H1 (cell line): ENCODE measurements around the gene WFIKKN1. TPM values are rescaled to one million over a fixed set of nuclear protein-coding genes. Genes with fewer than 3 reads are reported as not detected.

ENCODE experiments used
- CTCF ChIA-PET: fragments of 300-600 bp; sonication (Branson Sonifier 250); formaldehyde crosslinking; loops from one replicate; lab custom pipeline; 2021; ENCODE audit not compliant: partially characterized antibody; lab: Charles Lee
- POLR2A ChIA-PET: fragments of 300-600 bp; sonication (Branson Sonifier 250); formaldehyde crosslinking; loops from one replicate; lab custom pipeline; 2021; ENCODE audit warnings: inconsistent platforms; ENCODE audit not compliant: partially characterized antibody; lab: Charles Lee
- DNase-seq, 2 experiments: peaks; one replicate each; pipeline versions ENCODE4 v3.0.0 to v3.0.0-alpha.2; 2010 to 2022; ENCODE audit warnings: low spot score in 2 of 2, low read depth in 1 of 2, mixed read lengths in 1 of 2
- FAIRE-seq: peaks from 2 replicates; lab custom pipeline; 2011; peaks lifted over from hg19 to GRCh38; lab: Jason Lieb, UNC
- H2AFZ ChIP-seq: 2 replicates; pipeline ENCODE4 v1.8.1; 2012; ENCODE audit warnings: low read length, inconsistent platforms
- H2AK5ac ChIP-seq: 2 replicates; pipeline ENCODE4 v1.6.1; 2013; ENCODE audit warnings: low read depth, low read length
- H2BK120ac ChIP-seq: replicated peaks from 2 replicates; pipeline ENCODE3; 2013; ENCODE audit warnings: low read depth, low read length, inconsistent platforms
- H2BK12ac ChIP-seq: 2 replicates; pipeline ENCODE4 v1.6.1; 2013; ENCODE audit warnings: low read depth, low read length
- H2BK15ac ChIP-seq: 2 replicates; pipeline ENCODE4 v1.6.1; 2013; ENCODE audit warnings: low read length
- H2BK20ac ChIP-seq: 2 replicates; pipeline ENCODE4 v1.6.1; 2013; ENCODE audit warnings: low read length
- H2BK5ac ChIP-seq: 2 replicates; pipeline ENCODE4 v1.6.1; 2013; ENCODE audit warnings: low read depth, low read length
- H3K14ac ChIP-seq: 2 replicates; pipeline ENCODE4 v1.6.1; 2013; ENCODE audit warnings: inconsistent platforms; ENCODE audit not compliant: insufficient read length
- H3K18ac ChIP-seq: 2 replicates; pipeline ENCODE4 v1.6.1; 2013; ENCODE audit warnings: low read length; ENCODE audit errors: extremely low read depth
- H3K23ac ChIP-seq: 2 replicates; pipeline ENCODE4 v1.6.1; 2013; ENCODE audit warnings: inconsistent platforms; ENCODE audit not compliant: insufficient read length
- H3K23me2 ChIP-seq: 2 replicates; pipeline ENCODE4 v1.6.1; 2013; ENCODE audit warnings: low read depth, low read length
- H3K27ac ChIP-seq: 2 replicates; pipeline ENCODE4 v1.6.1; 2011; ENCODE audit warnings: low read depth, low read length, inconsistent platforms
- H3K27me3 ChIP-seq, 4 experiments: replicated peaks in 1 of 4; 1 replicate in 1 of 4; 2 replicates in 3 of 4; pipeline versions ENCODE4 v1.6.1 to v1.8.1; 2011 to 2013; ENCODE audit warnings: low read length in 3 of 4, mild to moderate bottlenecking in 3 of 4, inconsistent platforms in 2 of 4, mixed read lengths in 2 of 4, moderate library complexity in 1 of 4; ENCODE audit not compliant: control insufficient read depth in 3 of 4, insufficient read depth in 3 of 4; ENCODE audit errors: extremely low read depth in 1 of 4
- H3K36me3 ChIP-seq, 4 experiments: 2 replicates each; pipeline versions ENCODE4 v1.6.1 to v1.8.1; 2011 to 2013; ENCODE audit warnings: mild to moderate bottlenecking in 4 of 4, low read length in 3 of 4, moderate library complexity in 2 of 4, control low read depth in 1 of 4, inconsistent platforms in 1 of 4; ENCODE audit not compliant: insufficient read depth in 4 of 4, control insufficient read depth in 2 of 4
- H3K4ac ChIP-seq: replicated peaks from 2 replicates; pipeline ENCODE3; 2013; ENCODE audit warnings: low read length, low read depth, mixed read lengths, inconsistent platforms; ENCODE audit not compliant: insufficient read length
- H3K4me1 ChIP-seq, 4 experiments: replicated peaks in 1 of 4; 1 replicate in 1 of 4; 2 replicates in 3 of 4; pipeline versions ENCODE4 v1.6.1 to v1.8.1; 2011 to 2013; ENCODE audit warnings: low read length in 3 of 4, inconsistent platforms in 2 of 4, mixed read lengths in 1 of 4; ENCODE audit not compliant: insufficient read depth in 4 of 4, control insufficient read depth in 3 of 4
- H3K4me2 ChIP-seq, 2 experiments: 2 replicates each; pipeline versions ENCODE4 v1.6.1 to v1.8.1; 2011 to 2013; ENCODE audit warnings: low read depth in 2 of 2, low read length in 2 of 2, control low read depth in 1 of 2, inconsistent platforms in 1 of 2, mild to moderate bottlenecking in 1 of 2; ENCODE audit not compliant: insufficient read depth in 1 of 2
- H3K4me3 ChIP-seq, 4 experiments: fragments of 200-600, 300-600 bp in 1 of 4; sonication (generic), shearing (Covaris generic), sonication (Bioruptor Twin) in 1 of 4; 2 replicates each; pipeline versions ENCODE4 v1.5.1 to v1.8.1; 2011 to 2016; ENCODE audit warnings: low read length in 4 of 4, low read depth in 3 of 4, control low read depth in 2 of 4, inconsistent platforms in 2 of 4, mild to moderate bottlenecking in 2 of 4, mixed read lengths in 1 of 4, moderate library complexity in 1 of 4; ENCODE audit not compliant: insufficient read depth in 2 of 4; ENCODE audit errors: extremely low read depth in 1 of 4
- H3K56ac ChIP-seq: replicated peaks from 2 replicates; pipeline ENCODE3; 2013; ENCODE audit warnings: low read depth, mild to moderate bottlenecking, mixed read lengths, low read length, inconsistent platforms; ENCODE audit not compliant: insufficient read length
- H3K79me1 ChIP-seq: 2 replicates; pipeline ENCODE4 v1.6.1; 2013; ENCODE audit warnings: low read depth, low read length, control low read depth
- H3K79me2 ChIP-seq, 2 experiments: 2 replicates each; pipeline versions ENCODE4 v1.6.1 to v1.8.1; 2012 to 2013; ENCODE audit warnings: low read length in 2 of 2, mild to moderate bottlenecking in 2 of 2, inconsistent platforms in 1 of 2; ENCODE audit not compliant: insufficient read depth in 2 of 2, control insufficient read depth in 1 of 2
- H3K9ac ChIP-seq, 4 experiments: replicated peaks in 1 of 4; 1 replicate in 1 of 4; 2 replicates in 3 of 4; pipeline versions ENCODE4 v1.6.1 to v1.8.1; 2011 to 2013; ENCODE audit warnings: low read depth in 3 of 4, low read length in 3 of 4, control low read depth in 2 of 4, mild to moderate bottlenecking in 2 of 4, moderate library complexity in 2 of 4, inconsistent platforms in 1 of 4; ENCODE audit errors: extremely low read depth in 1 of 4
- H3K9me3 ChIP-seq, 2 experiments: 2 replicates each; pipeline versions ENCODE4 v1.6.1 to v1.8.1; 2012 to 2013; ENCODE audit warnings: mild to moderate bottlenecking in 2 of 2, moderate library complexity in 2 of 2, control low read depth in 1 of 2, inconsistent platforms in 1 of 2, low read depth in 1 of 2, low read length in 1 of 2, mixed read lengths in 1 of 2; ENCODE audit not compliant: insufficient read depth in 2 of 2
- H4K20me1 ChIP-seq, 2 experiments: replicated peaks in 1 of 2; 2 replicates each; pipeline versions ENCODE3 to v1.8.1; 2011 to 2013; ENCODE audit warnings: inconsistent platforms in 2 of 2, low read length in 2 of 2, mild to moderate bottlenecking in 1 of 2; ENCODE audit not compliant: insufficient read depth in 2 of 2, control insufficient read depth in 1 of 2
- H4K5ac ChIP-seq: 2 replicates; pipeline ENCODE4 v1.6.1; 2013; ENCODE audit warnings: low read length, low read depth, mixed read lengths, inconsistent platforms; ENCODE audit not compliant: insufficient read length
- H4K8ac ChIP-seq: 2 replicates; pipeline ENCODE4 v1.8.0; 2013; ENCODE audit warnings: mild to moderate bottlenecking, moderate library complexity, low read length, inconsistent platforms; ENCODE audit not compliant: insufficient read depth; ENCODE audit errors: extremely low read depth
- H4K91ac ChIP-seq: replicated peaks from 2 replicates; pipeline ENCODE3; 2013; ENCODE audit warnings: low read length, mixed read lengths, inconsistent platforms; ENCODE audit not compliant: insufficient read length
- BACH1 ChIP-seq: IDR thresholded peaks from 2 replicates; pipeline ENCODE4 v1.6.1; 2012; ENCODE audit warnings: low read length, improper control_type of control experiment
- KDM5A ChIP-seq: fragments of 200-600 bp; IDR thresholded peaks from 2 replicates; pipeline ENCODE4 v1.7.1; 2012; ENCODE audit warnings: mild to moderate bottlenecking, low read length, inconsistent platforms, mixed read lengths
- NANOG ChIP-seq: IDR thresholded peaks from 2 replicates; pipeline ENCODE4 v1.6.1; 2011; ENCODE audit warnings: low read length, low read depth, mild to moderate bottlenecking, inconsistent platforms; ENCODE audit not compliant: insufficient read depth, poor library complexity, severe bottlenecking
- POU5F1 ChIP-seq: IDR thresholded peaks from 2 replicates; pipeline ENCODE4 v1.6.1; 2011; ENCODE audit warnings: low read depth, mild to moderate bottlenecking, low read length, moderate library complexity
- SIN3A ChIP-seq, 2 experiments: IDR thresholded peaks in 1 of 2; conservative IDR thresholded peaks in 1 of 2; 2 replicates each; pipeline ENCODE4 v1.6.1; 2011 to 2012; ENCODE audit warnings: low read length in 2 of 2, improper control_type of control experiment in 1 of 2, low read depth in 1 of 2, mild to moderate bottlenecking in 1 of 2
- TBP ChIP-seq: IDR thresholded peaks from 2 replicates; pipeline ENCODE4 v1.6.1; 2011; ENCODE audit warnings: low read depth, low read length, improper control_type of control experiment
- USF2 ChIP-seq: IDR thresholded peaks from 2 replicates; pipeline ENCODE4 v1.6.1; 2011; ENCODE audit warnings: low read length, improper control_type of control experiment
- WGBS, 2 experiments: shearing (Covaris generic) in 1 of 2; methylation state at CpG; one replicate each; pipeline versions ENCODE4 v1.1.6 to v1.1.7; 2013 to 2015; ENCODE audit warnings: low lambda C conversion rate in 2 of 2, mixed read lengths in 2 of 2, inconsistent platforms in 1 of 2, low coverage in 1 of 2, missing lambda C conversion rate in 1 of 2; ENCODE audit not compliant: insufficient replicate concordance in 2 of 2, insufficient coverage in 1 of 2, insufficient read length in 1 of 2; ENCODE audit errors: extremely low coverage in 1 of 2, missing lambda C conversion rate in 1 of 2; 5-methylcytosine and 5-hydroxymethylcytosine counted together
- polyA plus RNA-seq, 7 experiments: library from polyadenylated mRNA; depleted of rRNA in 3 of 7; stranded (reverse) in 5 of 7; unstranded in 2 of 7; fragments of >200 nt in 5 of 7; fragments of 200-250 nt in 2 of 7; gene quantifications; 1 replicate in 5 of 7; 2 replicates in 1 of 7; 4 replicates in 1 of 7; pipeline versions ENCODE4 v1.2.1 to v1.2.3, GENCODE V29; 2011 to 2013; ENCODE audit warnings: missing spikeins in 2 of 7, mixed read lengths in 2 of 7
- total RNA-seq: library from RNA; stranded (reverse); fragmentation: NEBNext Ultra II Directional; extraction: Animal tissue kit (Norgen Biotek cat#: 25700); gene quantifications from 2 replicates; pipeline ENCODE4 v1.2.1, GENCODE V29; 2021

The WFIKKN1 gene
- total and polyA plus RNA-seq, 2 of the 8 experiments (the other 6 are each of a cell fraction or from before 2014, with no cell fraction given) = 11.4 to 15.8 TPM

DNA sequence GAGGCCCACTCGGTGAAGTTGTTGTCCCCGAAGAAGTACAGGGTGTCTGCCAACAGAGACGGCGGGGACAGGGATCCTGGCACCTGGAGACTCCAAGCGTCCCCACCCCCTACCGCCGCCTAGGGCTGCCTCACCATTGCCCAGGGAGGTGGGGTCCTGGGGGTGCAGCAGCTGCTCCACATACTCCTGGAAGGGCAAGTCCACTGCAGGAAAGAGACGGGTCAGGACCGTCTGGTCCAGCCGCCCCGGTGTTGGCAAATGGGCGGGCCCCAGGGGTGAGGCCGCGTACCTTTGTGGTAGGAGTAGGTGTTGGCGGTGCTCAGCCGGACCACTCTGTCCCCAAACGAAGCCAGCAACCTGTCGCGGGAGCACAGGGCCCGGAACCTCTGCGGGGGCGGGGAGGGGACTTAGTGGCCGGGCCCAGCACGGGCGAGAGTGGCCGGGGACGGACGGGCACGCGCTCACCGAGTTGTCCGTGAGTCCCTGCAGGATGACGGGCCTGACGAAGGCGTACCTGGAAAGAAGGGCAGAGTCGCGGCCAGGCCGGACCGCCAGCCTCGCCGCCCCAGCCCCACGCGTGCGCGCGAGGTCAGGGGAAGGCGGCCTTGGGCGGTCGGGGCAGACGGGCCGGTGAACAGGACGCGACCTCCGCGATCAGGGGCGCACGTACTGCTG, 52.7 kb downstream of the WFIKKN1 start:
- Histone ChIP-seq H3K4me1 (peaks cover 0 to 17% (median 12%) of the 10 kb centered on the region in 4 experiments; a peak in 5 of 7 replicates), H4K5ac (peak overlapping the region; percentile 60), H4K91ac (peak overlapping the region; percentile 98), H2BK5ac (peak overlapping the region; percentile 87; the same call in 1 of the 2 replicates), H3K27me3 (no peaks in the 10 kb centered on the region; a peak in 1 of 7 replicates), H3K36me3 (peaks cover 4 to 28% (median 15%) of the 10 kb centered on the region in 4 experiments; a peak in 7 of 8 replicates), H2BK20ac (no peak overlapping the region), H4K8ac (peak overlapping the region; percentile 80), H4K20me1 (peaks cover 4 to 35% of the 10 kb centered on the region in 2 experiments), H3K9ac (peak overlapping the region; percentile 62 to 94 (median 76)), H3K14ac (no peak overlapping the region), H2BK15ac (no peak overlapping the region), H3K9me3 (no peaks in the 10 kb centered on the region), H3K4me2 (peak overlapping the region; percentile 63 to 95), H3K4me3 (peak overlapping the region; percentile 62 to 81 (median 74)), H3K18ac (peak overlapping the region; percentile 78), H2BK12ac (peak overlapping the region; percentile 80; the same call in 1 of the 2 replicates), H3K27ac (peak overlapping the region; percentile 73), H2BK120ac (no peak overlapping the region), H3K79me2 (peaks cover 0 to 12% of the 10 kb centered on the region in 2 experiments; a peak in 1 of 4 replicates), H3K56ac (peak overlapping the region; percentile 16), H3K4ac (peak overlapping the region; percentile 91), H2AK5ac (no peak overlapping the region), H3K79me1 (peaks cover 6% of the 10 kb centered on the region; the same call in 1 of the 2 replicates), H3K23me2 (peaks cover 13% of the 10 kb centered on the region; the same call in 1 of the 2 replicates), H3K23ac (no peak overlapping the region), H2AFZ (no peak overlapping the region)
- peak in 1 of 2 experiments; percentile 60 for DNase-seq
- ChIA-PET POLR2A (interaction anchor here (0.8 to 13.3 kb wide), 14 partner anchors 8 to 53 kb away, joined by 3 to 214 read pairs (median 5); partner anchors contain the start of genes ANTKMT, HAGHL, RHBDL1 and RHOT2), CTCF (interaction anchor here (1.2 kb wide), 2 partner anchors 16 to 35 kb away, joined by 4 to 5 read pairs; partner anchors contain the start of gene RHOT2)
- 24% methylated on average over 46 of the region's 57 CpGs; no CpG with 5 or more reads in 1 of the 2 experiments for WGBS, 2 experiments
- FAIRE-seq = no peak
- 0 out of 2 replicates have a peak, but pooled peaks have one; percentile 19 for TF ChIP-seq BACH1
- 0 out of 2 replicates have a peak, but pooled peaks have one; percentile 38 for TF ChIP-seq KDM5A
- no peak for TF ChIP-seq POU5F1
- no peak for TF ChIP-seq NANOG
- TF ChIP-seq TBP = no peak
- TF ChIP-seq SIN3A (conservative IDR thresholded peaks at IDR 0.05 in 1 of 2, IDR thresholded peaks at IDR 0.05 in 1 of 2; ENCODE audit: low read depth in 1 of 2, low read length in 2 of 2) = 0 out of 4 replicates have a peak, but pooled peaks of 1 of the 2 experiments have one; percentile 19
- TF ChIP-seq USF2 = 0 out of 2 replicates have a peak, but pooled peaks have one; percentile 1
